Stimulated activated CD4-positive, alpha-beta T cell treated with anti-CD3 and anti-CD28 coated beads, Interleukin-12 subunit alpha, Interleukin-12 subunit beta, amount 100 ng/mL, for 48 hours (primary cell): ENCODE results near the gene PLCB1.
"Not testable (repeated sequence)": the region's sequence is repeated elsewhere in the genome, so short reads cannot be mapped to it uniquely, and the experiment has no call there.

ENCODE experiments used
- DNase-seq, 3 donors: peaks; one replicate each; pipeline ENCODE4 v3.0.0-alpha.2; 2020; ENCODE audit warnings: low read depth in 2 of 3, low spot score in 1 of 3

The PLCB1 gene

GRCh38 chr20:8579035-8579434, 447.0 kb downstream of the PLCB1 start:
- DNase-seq, result no peak

GRCh38 chr20:8581446-8582183, 449.5 kb downstream of the PLCB1 start:
- no peak for DNase-seq

- DNase-seq, result no peak
These were observed 451.0 kb downstream of the PLCB1 start for GRCh38 chr20:8583012-8583565.

GRCh38 chr20:8583566-8584043, 451.5 kb downstream of the PLCB1 start:
- DNase-seq, result no peak

- no peak for DNase-seq
These were observed 455.2 kb downstream of the PLCB1 start for GRCh38 chr20:8587251-8587650.

GRCh38 chr20:8587810-8588209, 455.7 kb downstream of the PLCB1 start:
- DNase-seq, result no peak

- no peak for DNase-seq
These were observed 457.9 kb downstream of the PLCB1 start for GRCh38 chr20:8589956-8590355.

- not testable (repeated sequence) for DNase-seq
These were observed 469.0 kb downstream of the PLCB1 start for GRCh38 chr20:8600910-8601541.

- no peak for DNase-seq
These were observed 469.5 kb downstream of the PLCB1 start for GRCh38 chr20:8601542-8601912.

- DNase-seq, result no peak
These were observed 470.5 kb downstream of the PLCB1 start for GRCh38 chr20:8602389-8603116.

GRCh38 chr20:8608470-8608869, 476.4 kb downstream of the PLCB1 start:
- no peak for DNase-seq

GRCh38 chr20:8616792-8617191, 484.7 kb downstream of the PLCB1 start:
- no peak for DNase-seq

GRCh38 chr20:8621001-8621400, 488.9 kb downstream of the PLCB1 start:
- DNase-seq, result no peak

- DNase-seq, result no peak
These were observed 492.0 kb downstream of the PLCB1 start for GRCh38 chr20:8624046-8624445.

GRCh38 chr20:8624616-8625015, 492.6 kb downstream of the PLCB1 start:
- no peak for DNase-seq

- DNase-seq, result no peak
These were observed 495.4 kb downstream of the PLCB1 start for GRCh38 chr20:8627340-8628004.

GRCh38 chr20:8631271-8631670, 499.2 kb downstream of the PLCB1 start:
- DNase-seq, result no peak

GRCh38 chr20:8633366-8633765, 501.3 kb downstream of the PLCB1 start:
- DNase-seq, result no peak

GRCh38 chr20:8635048-8635572, 503.0 kb downstream of the PLCB1 start:
- DNase-seq, result no peak

GRCh38 chr20:8635837-8636236, 503.8 kb downstream of the PLCB1 start:
- DNase-seq, result no peak
